Gastroesophageal sphincter (tissue), 4 donors: Measurements from ENCODE around the gene SRRM1. TPM values are rescaled to one million over a fixed set of nuclear protein-coding genes. Genes with fewer than 3 reads are reported as not detected.
A peak's percentile ranks its signal among the peaks of the same experiment; 100 is the strongest.

Experiments
- ATAC-seq: fragments of 150-250 bp; one replicate; pipeline ENCODE4 v1.9.1; 2016; ENCODE audit warnings: mild to moderate bottlenecking, moderate library complexity
- H3K27ac ChIP-seq, 4 donors: fragments of 200-600 bp; sonication (generic) in 3 of 4; 1 replicate in 3 of 4; 2 replicates in 1 of 4; pipeline ENCODE4 v1.5.1; 2016 to 2019
- H3K27me3 ChIP-seq: fragments of 200-600 bp; sonication (generic); one replicate; pipeline ENCODE4 v1.5.1; 2019
- H3K36me3 ChIP-seq, 2 donors: fragments of 200-600 bp; sonication (generic); one replicate each; pipeline ENCODE4 v1.5.1; 2019; ENCODE audit warnings: control low read depth in 1 of 2
- H3K4me1 ChIP-seq, 3 donors: fragments of 200-600 bp; sonication (generic); 1 replicate in 2 of 3; 2 replicates in 1 of 3; pipeline ENCODE4 v1.5.1; 2016 to 2019; ENCODE audit warnings: control low read depth in 2 of 3
- H3K4me3 ChIP-seq, 2 donors: fragments of 200-600 bp; sonication (generic); one replicate each; pipeline ENCODE4 v1.5.1; 2019; ENCODE audit warnings: mild to moderate bottlenecking in 1 of 2, moderate library complexity in 1 of 2
- H3K9me3 ChIP-seq, 3 donors: fragments of 200-600 bp; sonication (generic); one replicate each; pipeline ENCODE4 v1.5.1; 2017 to 2019; ENCODE audit warnings: control low read depth in 2 of 3
- CTCF ChIP-seq, 4 experiments: fragments of 200-600 bp in 2 of 4; fragments of 450-650 bp in 2 of 4; sonication (generic) in 1 of 4; IDR thresholded peaks; one replicate each; pipeline ENCODE4 v1.5.1; 2017 to 2019; ENCODE audit warnings: antibody characterized with exemption in 4 of 4, mild to moderate bottlenecking in 2 of 4, moderate library complexity in 2 of 4
- EP300 ChIP-seq: sonication (generic); formaldehyde crosslinking; IDR thresholded peaks from one replicate; pipeline ENCODE4 v1.6.1; 2017; ENCODE audit warnings: antibody characterized with exemption, mild to moderate bottlenecking
- POLR2A ChIP-seq, 2 donors: fragments of 450-650 bp; IDR thresholded peaks; one replicate each; pipeline ENCODE4 v1.6.1; 2017; ENCODE audit warnings: antibody characterized with exemption in 2 of 2, mild to moderate bottlenecking in 2 of 2, moderate library complexity in 1 of 2
- POLR2AphosphoS5 ChIP-seq: sonication (generic); formaldehyde crosslinking; IDR thresholded peaks from one replicate; pipeline ENCODE4 v1.6.1; 2017; ENCODE audit warnings: antibody characterized with exemption
- WGBS, 2 donors: methylation state at CpG; one replicate each; pipeline ENCODE4 v1.1.5; 2018; ENCODE audit warnings: low coverage in 1 of 2; 5-methylcytosine and 5-hydroxymethylcytosine counted together
- total RNA-seq, 4 donors: library from RNA; depleted of rRNA; stranded (reverse); fragments of >200 nt; gene quantifications; one replicate each; pipeline ENCODE4 v1.1.0, GENCODE V29; 2016

SRRM1 gene
- total RNA-seq = 100 to 1,000 TPM in 1 of 4 donors, 10 to 100 TPM in 3; 47.0 to 114 (median 64.5) TPM

- no peaks in the 10 kb centered on the region for H3K27me3 ChIP-seq
- peaks cover 0 to 21% of the 10 kb centered on the region in 2 donors for H3K36me3 ChIP-seq
- H3K9me3 ChIP-seq = no peaks in the 10 kb centered on the region
- peaks cover 0 to 42% (median 16%) of the 10 kb centered on the region in 3 donors for H3K4me1 ChIP-seq
- peak; percentile 97 for ATAC-seq
- H3K27ac ChIP-seq = peak within 1 kb of the TSS; percentile 91 to 100 (median 98)
- TF ChIP-seq POLR2A (IDR thresholded peaks at IDR 0.05) (peak; percentile 98), POLR2AphosphoS5 (peak; percentile 100), EP300 (no peak), CTCF (IDR thresholded peaks at IDR 0.05) (peak in 1 of 4 experiments; percentile 25)
- 2% methylated on average over 12 of the region's 95 CpGs; no CpG with 5 or more reads in 1 of the 2 donors for WGBS, 2 donors
- peak within 1 kb of the TSS; percentile 79 to 94 for H3K4me3 ChIP-seq
Observed at GRCh38 chr1:24642481-24643362, at the start of gene SRRM1. TSS of gene SRRM1 (plus strand) at chr1:24643302. CDS start at chr1:24643327, 25 bp downstream.

GRCh38 chr1:24594328-24594598 lies 48.8 kb upstream of the SRRM1 start:
- no peaks in the 10 kb centered on the region for H3K4me1 ChIP-seq
- H3K4me3 ChIP-seq = no peak overlapping the region
- no peak for ATAC-seq
- H3K36me3 ChIP-seq = no peaks in the 10 kb centered on the region
- H3K27me3 ChIP-seq = peaks cover 44% of the 10 kb centered on the region
- no peaks in the 10 kb centered on the region for H3K9me3 ChIP-seq
- no peak overlapping the region for H3K27ac ChIP-seq
- TF ChIP-seq POLR2AphosphoS5 (no peak), POLR2A (IDR thresholded peaks at IDR 0.05) (no peak), EP300 (no peak), CTCF (IDR thresholded peaks at IDR 0.05) (no peak)
- WGBS, 2 donors = 88% methylated on average over 1 to 3 of the region's 3 CpGs

- WGBS, 2 donors = 70 to 77% methylated on average over 6 to 9 of the region's 9 CpGs
- Histone ChIP-seq H3K27ac (no peak overlapping the region), H3K27me3 (peaks cover 45% of the 10 kb centered on the region), H3K4me3 (no peak overlapping the region), H3K36me3 (no peaks in the 10 kb centered on the region), H3K4me1 (no peaks in the 10 kb centered on the region), H3K9me3 (no peaks in the 10 kb centered on the region)
- no peak for TF ChIP-seq POLR2A (IDR thresholded peaks at IDR 0.05)
- TF ChIP-seq CTCF (IDR thresholded peaks at IDR 0.05) = no peak
- TF ChIP-seq POLR2AphosphoS5 = no peak
- TF ChIP-seq EP300 = no peak
- no peak for ATAC-seq
Observed at GRCh38 chr1:24596401-24596880, 46.7 kb upstream of the SRRM1 start.

- 90 to 95% methylated on average over 3 of the region's 3 CpGs for WGBS, 2 donors
- Histone ChIP-seq H3K27me3 (peaks cover 32% of the 10 kb centered on the region), H3K4me1 (no peaks in the 10 kb centered on the region), H3K9me3 (no peaks in the 10 kb centered on the region), H3K36me3 (no peaks in the 10 kb centered on the region), H3K27ac (no peak overlapping the region), H3K4me3 (no peak overlapping the region)
- TF ChIP-seq POLR2A (IDR thresholded peaks at IDR 0.05) (no peak), POLR2AphosphoS5 (no peak), CTCF (IDR thresholded peaks at IDR 0.05) (no peak), EP300 (no peak)
- ATAC-seq = no peak
Observed at GRCh38 chr1:24599265-24599664, 43.8 kb upstream of the SRRM1 start.

- no peak for ATAC-seq
- no peaks in the 10 kb centered on the region for H3K9me3 ChIP-seq
- peaks cover 21% of the 10 kb centered on the region for H3K27me3 ChIP-seq
- no peaks in the 10 kb centered on the region for H3K36me3 ChIP-seq
- TF ChIP-seq POLR2A (IDR thresholded peaks at IDR 0.05) (no peak), POLR2AphosphoS5 (no peak), EP300 (no peak), CTCF (IDR thresholded peaks at IDR 0.05) (no peak)
- no peak overlapping the region for H3K27ac ChIP-seq
- 62 to 100% methylated on average over 1 to 4 of the region's 5 CpGs for WGBS, 2 donors
- H3K4me1 ChIP-seq = no peaks in the 10 kb centered on the region
- no peak overlapping the region for H3K4me3 ChIP-seq
Observed at GRCh38 chr1:24600551-24600950, 42.6 kb upstream of the SRRM1 start.
